ENCODE data around the gene FBXL20. TPM values are rescaled to one million over a fixed set of nuclear protein-coding genes. Genes with fewer than 3 reads are reported as not detected.

Gene FBXL20
- total RNA-seq, 2 experiments from 2014 or later = 16.9 to 18.9 TPM

Other genes starting within 250 kb of the FBXL20 start
- gene PLXDC1, start 250.0 kb downstream of the FBXL20 start, total RNA-seq = 1 to 10 TPM; 1.2 to 2.4 TPM
- not detected for gene ARL5C, start 235.5 kb downstream of the FBXL20 start, total RNA-seq
- gene CACNB1, start 204.0 kb downstream of the FBXL20 start, total RNA-seq = 10 to 100 TPM; 11.8 to 12.3 TPM
- gene RPL19, start 201.3 kb downstream of the FBXL20 start, total RNA-seq = 1,000 to 10,000 TPM; 2,801 to 2,985 TPM
- gene STAC2, start 175.7 kb downstream of the FBXL20 start, total RNA-seq = not detected
- 10 to 100 TPM; 66.1 to 76.1 TPM for gene MED1, start 49.6 kb upstream of the FBXL20 start, total RNA-seq
- gene CDK12, start 59.9 kb upstream of the FBXL20 start, total RNA-seq = 10 to 100 TPM; 65.9 to 83.3 TPM
- gene NEUROD2, start 206.3 kb upstream of the FBXL20 start, total RNA-seq = not detected
- under 1 TPM in 1 of 2 experiments, not detected in 1; 0.18 TPM for gene PPP1R1B, start 225.3 kb upstream of the FBXL20 start, total RNA-seq
- gene STARD3, start 235.5 kb upstream of the FBXL20 start, total RNA-seq = 10 to 100 TPM; 46.8 to 77.9 TPM